ENCODE measurements around the gene RBM5.
A peak's percentile ranks its signal among the peaks of the same experiment; 100 is the strongest.

The RBM5 gene

GRCh38 chr3:50138266-50139200, 49.8 kb downstream of the RBM5 start:
- Histone ChIP-seq H3K4me1 (ENCODE audit: control insufficient read depth, insufficient read depth, low read length) (peaks cover 44% of the 10 kb centered on the region), H3K4me3 (ENCODE audit: insufficient read depth, low read depth, low read length) (no peak overlapping the region), H3K9me3 (ENCODE audit: control insufficient read depth, low read length) (no peaks in the 10 kb centered on the region), H3K27me3 (ENCODE audit: control insufficient read depth, insufficient read depth, low read length, poor library complexity, severe bottlenecking) (no peaks in the 10 kb centered on the region), H3K36me3 (ENCODE audit: control insufficient read depth, insufficient read depth, low read length) (no peaks in the 10 kb centered on the region), H3K27ac (ENCODE audit: insufficient read depth, low read depth, low read length, poor library complexity, severe bottlenecking) (peak overlapping the region; percentile 16)
- WGBS, 2 experiments, result 13 to 14% methylated on average over 13 of the region's 13 CpGs

GRCh38 chr3:50139308-50139707, 50.6 kb downstream of the RBM5 start:
- Histone ChIP-seq H3K27me3 (ENCODE audit: control insufficient read depth, insufficient read depth, low read length, poor library complexity, severe bottlenecking) (no peaks in the 10 kb centered on the region), H3K27ac (ENCODE audit: insufficient read depth, low read depth, low read length, poor library complexity, severe bottlenecking) (no peak overlapping the region), H3K4me3 (ENCODE audit: insufficient read depth, low read depth, low read length) (no peak overlapping the region), H3K4me1 (ENCODE audit: control insufficient read depth, insufficient read depth, low read length) (peaks cover 36% of the 10 kb centered on the region), H3K9me3 (ENCODE audit: control insufficient read depth, low read length) (no peaks in the 10 kb centered on the region), H3K36me3 (ENCODE audit: control insufficient read depth, insufficient read depth, low read length) (no peaks in the 10 kb centered on the region)
- WGBS, 2 experiments, result 38 to 54% methylated on average over 6 of the region's 6 CpGs

- WGBS, 2 experiments, result 92 to 93% methylated on average over 13 of the region's 13 CpGs
- no peak overlapping the region for H3K4me3 ChIP-seq (ENCODE audit: insufficient read depth, low read depth, low read length)
- H3K4me1 ChIP-seq (ENCODE audit: control insufficient read depth, insufficient read depth, low read length), result peaks cover 36% of the 10 kb centered on the region
- H3K27ac ChIP-seq (ENCODE audit: insufficient read depth, low read depth, low read length, poor library complexity, severe bottlenecking), result no peak overlapping the region
- H3K27me3 ChIP-seq (ENCODE audit: control insufficient read depth, insufficient read depth, low read length, poor library complexity, severe bottlenecking), result no peaks in the 10 kb centered on the region
- no peaks in the 10 kb centered on the region for H3K9me3 ChIP-seq (ENCODE audit: control insufficient read depth, low read length)
- H3K36me3 ChIP-seq (ENCODE audit: control insufficient read depth, insufficient read depth, low read length), result no peaks in the 10 kb centered on the region
These were observed 51.2 kb downstream of the RBM5 start for GRCh38 chr3:50139718-50140423.

GRCh38 chr3:50140990-50141389, 52.3 kb downstream of the RBM5 start:
- no peaks in the 10 kb centered on the region for H3K27me3 ChIP-seq (ENCODE audit: control insufficient read depth, insufficient read depth, low read length, poor library complexity, severe bottlenecking)
- WGBS, 2 experiments, result 95 to 96% methylated on average over 12 of the region's 12 CpGs
- H3K4me3 ChIP-seq (ENCODE audit: insufficient read depth, low read depth, low read length), result no peak overlapping the region
- no peaks in the 10 kb centered on the region for H3K36me3 ChIP-seq (ENCODE audit: control insufficient read depth, insufficient read depth, low read length)
- H3K4me1 ChIP-seq (ENCODE audit: control insufficient read depth, insufficient read depth, low read length), result peaks cover 36% of the 10 kb centered on the region
- H3K9me3 ChIP-seq (ENCODE audit: control insufficient read depth, low read length), result no peaks in the 10 kb centered on the region
- no peak overlapping the region for H3K27ac ChIP-seq (ENCODE audit: insufficient read depth, low read depth, low read length, poor library complexity, severe bottlenecking)

- WGBS, 2 experiments, result 90 to 92% methylated on average over 3 of the region's 3 CpGs
- Histone ChIP-seq H3K27ac (ENCODE audit: insufficient read depth, low read depth, low read length, poor library complexity, severe bottlenecking) (no peak overlapping the region), H3K4me3 (ENCODE audit: insufficient read depth, low read depth, low read length) (no peak overlapping the region), H3K36me3 (ENCODE audit: control insufficient read depth, insufficient read depth, low read length) (no peaks in the 10 kb centered on the region), H3K4me1 (ENCODE audit: control insufficient read depth, insufficient read depth, low read length) (peaks cover 30% of the 10 kb centered on the region), H3K9me3 (ENCODE audit: control insufficient read depth, low read length) (no peaks in the 10 kb centered on the region), H3K27me3 (ENCODE audit: control insufficient read depth, insufficient read depth, low read length, poor library complexity, severe bottlenecking) (no peaks in the 10 kb centered on the region)
These were observed 57.7 kb downstream of the RBM5 start for GRCh38 chr3:50146316-50146901.

GRCh38 chr3:50147016-50147415, 58.3 kb downstream of the RBM5 start:
- WGBS, 2 experiments, result 95 to 96% methylated on average over 7 of the region's 7 CpGs
- H3K27ac ChIP-seq (ENCODE audit: insufficient read depth, low read depth, low read length, poor library complexity, severe bottlenecking), result no peak overlapping the region
- peaks cover 32% of the 10 kb centered on the region for H3K4me1 ChIP-seq (ENCODE audit: control insufficient read depth, insufficient read depth, low read length)
- no peaks in the 10 kb centered on the region for H3K36me3 ChIP-seq (ENCODE audit: control insufficient read depth, insufficient read depth, low read length)
- no peak overlapping the region for H3K4me3 ChIP-seq (ENCODE audit: insufficient read depth, low read depth, low read length)
- no peaks in the 10 kb centered on the region for H3K27me3 ChIP-seq (ENCODE audit: control insufficient read depth, insufficient read depth, low read length, poor library complexity, severe bottlenecking)
- H3K9me3 ChIP-seq (ENCODE audit: control insufficient read depth, low read length), result no peaks in the 10 kb centered on the region

- no peak overlapping the region for H3K4me3 ChIP-seq (ENCODE audit: insufficient read depth, low read depth, low read length)
- H3K9me3 ChIP-seq (ENCODE audit: control insufficient read depth, low read length), result no peaks in the 10 kb centered on the region
- no peaks in the 10 kb centered on the region for H3K36me3 ChIP-seq (ENCODE audit: control insufficient read depth, insufficient read depth, low read length)
- WGBS, 2 experiments, result 90 to 94% methylated on average over 2 of the region's 2 CpGs
- H3K27me3 ChIP-seq (ENCODE audit: control insufficient read depth, insufficient read depth, low read length, poor library complexity, severe bottlenecking), result no peaks in the 10 kb centered on the region
- no peak overlapping the region for H3K27ac ChIP-seq (ENCODE audit: insufficient read depth, low read depth, low read length, poor library complexity, severe bottlenecking)
- peaks cover 32% of the 10 kb centered on the region for H3K4me1 ChIP-seq (ENCODE audit: control insufficient read depth, insufficient read depth, low read length)
These were observed 58.7 kb downstream of the RBM5 start for GRCh38 chr3:50147447-50147846.

- no peaks in the 10 kb centered on the region for H3K27me3 ChIP-seq (ENCODE audit: control insufficient read depth, insufficient read depth, low read length, poor library complexity, severe bottlenecking)
- H3K4me1 ChIP-seq (ENCODE audit: control insufficient read depth, insufficient read depth, low read length), result peaks cover 32% of the 10 kb centered on the region
- no peak overlapping the region for H3K27ac ChIP-seq (ENCODE audit: insufficient read depth, low read depth, low read length, poor library complexity, severe bottlenecking)
- H3K36me3 ChIP-seq (ENCODE audit: control insufficient read depth, insufficient read depth, low read length), result no peaks in the 10 kb centered on the region
- H3K9me3 ChIP-seq (ENCODE audit: control insufficient read depth, low read length), result no peaks in the 10 kb centered on the region
- H3K4me3 ChIP-seq (ENCODE audit: insufficient read depth, low read depth, low read length), result no peak overlapping the region
- WGBS, 2 experiments, result 78 to 87% methylated on average over 6 of the region's 6 CpGs
These were observed 59.1 kb downstream of the RBM5 start for GRCh38 chr3:50147861-50148260.

GRCh38 chr3:50150404-50150750, 61.7 kb downstream of the RBM5 start:
- Histone ChIP-seq H3K4me1 (ENCODE audit: control insufficient read depth, insufficient read depth, low read length) (peaks cover 37% of the 10 kb centered on the region), H3K9me3 (ENCODE audit: control insufficient read depth, low read length) (no peaks in the 10 kb centered on the region), H3K27me3 (ENCODE audit: control insufficient read depth, insufficient read depth, low read length, poor library complexity, severe bottlenecking) (peaks cover 19% of the 10 kb centered on the region), H3K36me3 (ENCODE audit: control insufficient read depth, insufficient read depth, low read length) (no peaks in the 10 kb centered on the region), H3K27ac (ENCODE audit: insufficient read depth, low read depth, low read length, poor library complexity, severe bottlenecking) (peak overlapping the region; percentile 36), H3K4me3 (ENCODE audit: insufficient read depth, low read depth, low read length) (no peak overlapping the region)
- 78 to 91% methylated on average over 1 of the region's 1 CpG for WGBS, 2 experiments
